ENCODE results near the gene TBC1D7. TPM values are rescaled to one million over a fixed set of nuclear protein-coding genes. Genes with fewer than 3 reads are reported as not detected.

The TBC1D7 gene
- total RNA-seq, 1 experiment from 2014 or later = 152 TPM

DNA sequence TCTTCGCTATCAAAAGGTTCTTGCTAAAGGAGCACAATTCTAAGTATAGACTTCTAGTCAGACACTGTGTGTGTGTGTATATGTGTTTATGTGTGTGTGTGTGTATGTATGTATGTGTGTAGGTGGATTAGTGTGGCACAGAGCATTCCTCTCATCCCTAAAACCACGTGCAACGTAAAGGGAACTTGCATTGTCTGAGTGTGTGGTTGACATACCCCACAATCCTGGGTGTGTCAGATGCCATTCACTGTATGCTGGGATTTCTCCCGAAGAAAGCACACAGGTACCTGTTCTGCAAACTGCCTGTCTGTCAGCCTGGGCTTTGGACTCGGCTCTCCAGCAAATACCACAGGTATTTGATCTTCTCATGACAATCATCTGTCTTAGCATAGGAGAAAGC is 42.3 kb upstream of the TBC1D7 start:
- peaks cover 8% of the 10 kb centered on the region for H3K4me1 Mint-ChIP-seq (ENCODE audit: low read depth, unreplicated experiment)
- peaks cover 6% of the 10 kb centered on the region for H3K27me3 Mint-ChIP-seq (ENCODE audit: insufficient read depth, unreplicated experiment)
- no peaks in the 10 kb centered on the region for H3K9me3 ChIP-seq
- no peaks in the 10 kb centered on the region for H3K36me3 ChIP-seq (ENCODE audit: control insufficient read depth, insufficient read depth, low read length)
- peak in 1 of 2 experiments; percentile 30 for DNase-seq
- intact Hi-C loops (cut with micrococcal nuclease; ENCODE audit: unreplicated experiment) = no loop called here
- H3K27ac Mint-ChIP-seq (ENCODE audit: unreplicated experiment) = peak overlapping the region; percentile 25
- TF ChIP-seq, protein P1, sequence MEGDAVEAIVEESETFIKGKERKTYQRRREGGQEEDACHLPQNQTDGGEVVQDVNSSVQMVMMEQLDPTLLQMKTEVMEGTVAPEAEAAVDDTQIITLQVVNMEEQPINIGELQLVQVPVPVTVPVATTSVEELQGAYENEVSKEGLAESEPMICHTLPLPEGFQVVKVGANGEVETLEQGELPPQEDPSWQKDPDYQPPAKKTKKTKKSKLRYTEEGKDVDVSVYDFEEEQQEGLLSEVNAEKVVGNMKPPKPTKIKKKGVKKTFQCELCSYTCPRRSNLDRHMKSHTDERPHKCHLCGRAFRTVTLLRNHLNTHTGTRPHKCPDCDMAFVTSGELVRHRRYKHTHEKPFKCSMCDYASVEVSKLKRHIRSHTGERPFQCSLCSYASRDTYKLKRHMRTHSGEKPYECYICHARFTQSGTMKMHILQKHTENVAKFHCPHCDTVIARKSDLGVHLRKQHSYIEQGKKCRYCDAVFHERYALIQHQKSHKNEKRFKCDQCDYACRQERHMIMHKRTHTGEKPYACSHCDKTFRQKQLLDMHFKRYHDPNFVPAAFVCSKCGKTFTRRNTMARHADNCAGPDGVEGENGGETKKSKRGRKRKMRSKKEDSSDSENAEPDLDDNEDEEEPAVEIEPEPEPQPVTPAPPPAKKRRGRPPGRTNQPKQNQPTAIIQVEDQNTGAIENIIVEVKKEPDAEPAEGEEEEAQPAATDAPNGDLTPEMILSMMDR (IDR thresholded peaks at IDR 0.05; ENCODE audit: insufficient read depth in 1 of 2, low read depth in 1 of 2, low read length in 1 of 2, severe bottlenecking in 1 of 2, unreplicated experiment in 1 of 2) = no peak
- H3K36me3 Mint-ChIP-seq (ENCODE audit: insufficient read depth, unreplicated experiment) = no peaks in the 10 kb centered on the region
- no peak overlapping the region for H3K4me3 ChIP-seq (ENCODE audit: low read depth, low read length)
- no peaks in the 10 kb centered on the region for H3K27me3 ChIP-seq (replicated peaks; ENCODE audit: control insufficient read depth, insufficient read depth, low read length)
- H3K4me3 Mint-ChIP-seq (ENCODE audit: unreplicated experiment) = no peak overlapping the region
- CTCF ChIA-PET = no interaction called here
- BruUV-seq (replicated peaks) = no TSS peak
- POLR2A ChIA-PET = no interaction called here
- H3K4me1 ChIP-seq = no peaks in the 10 kb centered on the region
- H3K9me3 Mint-ChIP-seq (ENCODE audit: unreplicated experiment) = no peaks in the 10 kb centered on the region

DNA sequence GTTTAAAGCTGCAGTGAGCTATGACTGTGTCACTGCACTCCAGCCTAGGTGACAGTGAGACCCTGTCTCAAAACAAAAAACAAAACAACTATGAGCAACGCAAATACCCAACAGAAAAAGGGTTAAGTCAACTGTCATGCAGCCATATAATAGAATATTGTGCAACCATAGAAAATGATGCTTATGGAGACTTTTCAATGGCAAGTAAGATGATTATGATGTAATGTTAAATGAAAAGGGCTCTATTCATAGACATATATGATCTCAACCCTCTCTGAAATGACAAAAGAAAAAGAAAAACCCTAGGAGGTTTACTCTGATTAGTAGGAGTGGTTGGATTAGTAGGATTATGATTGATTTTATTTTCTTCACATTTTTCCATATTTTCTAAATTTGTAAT is 41.3 kb upstream of the TBC1D7 start:
- intact Hi-C loops (cut with micrococcal nuclease; ENCODE audit: unreplicated experiment) = no loop called here
- ChIA-PET CTCF (no interaction called here), POLR2A (no interaction called here)
- H3K4me1 Mint-ChIP-seq (ENCODE audit: low read depth, unreplicated experiment) = peaks cover 8% of the 10 kb centered on the region
- H3K9me3 Mint-ChIP-seq (ENCODE audit: unreplicated experiment) = no peaks in the 10 kb centered on the region
- no peaks in the 10 kb centered on the region for H3K36me3 ChIP-seq (ENCODE audit: control insufficient read depth, insufficient read depth, low read length)
- H3K27ac Mint-ChIP-seq (ENCODE audit: unreplicated experiment) = no peak overlapping the region
- H3K4me3 Mint-ChIP-seq (ENCODE audit: unreplicated experiment) = no peak overlapping the region
- BruUV-seq (replicated peaks) = no TSS peak
- no peaks in the 10 kb centered on the region for H3K27me3 ChIP-seq (replicated peaks; ENCODE audit: control insufficient read depth, insufficient read depth, low read length)
- H3K4me1 ChIP-seq = no peaks in the 10 kb centered on the region
- no peak for DNase-seq
- H3K27me3 Mint-ChIP-seq (ENCODE audit: insufficient read depth, unreplicated experiment) = peaks cover 6% of the 10 kb centered on the region
- no peak overlapping the region for H3K4me3 ChIP-seq (ENCODE audit: low read depth, low read length)
- TF ChIP-seq, protein P1 (IDR thresholded peaks at IDR 0.05; ENCODE audit: insufficient read depth in 1 of 2, low read depth in 1 of 2, low read length in 1 of 2, severe bottlenecking in 1 of 2, unreplicated experiment in 1 of 2) = no peak
- no peaks in the 10 kb centered on the region for H3K9me3 ChIP-seq
- H3K36me3 Mint-ChIP-seq (ENCODE audit: insufficient read depth, unreplicated experiment) = no peaks in the 10 kb centered on the region

DNA sequence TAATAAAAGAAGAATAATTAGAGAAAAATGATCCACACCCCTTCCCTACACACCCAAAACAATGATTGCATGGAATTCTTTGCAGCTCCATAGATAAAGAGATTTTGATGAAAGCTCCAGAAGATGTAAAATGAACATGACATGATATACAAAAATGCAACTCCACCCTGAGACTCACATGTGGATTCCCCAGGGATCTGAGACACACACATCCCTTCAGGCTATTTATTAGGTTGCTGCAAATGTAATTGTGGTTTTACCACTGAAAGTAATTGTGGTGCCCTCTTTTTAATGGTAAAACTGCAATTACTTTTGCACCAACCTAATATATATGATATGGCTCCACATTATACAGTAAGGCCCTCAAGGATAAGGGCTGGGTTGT is 40.4 kb upstream of the TBC1D7 start:
- Mint-ChIP-seq H3K27me3 (ENCODE audit: insufficient read depth, unreplicated experiment) (peaks cover 6% of the 10 kb centered on the region), H3K9me3 (ENCODE audit: unreplicated experiment) (no peaks in the 10 kb centered on the region), H3K4me3 (ENCODE audit: unreplicated experiment) (no peak overlapping the region), H3K36me3 (ENCODE audit: insufficient read depth, unreplicated experiment) (no peaks in the 10 kb centered on the region), H3K4me1 (ENCODE audit: low read depth, unreplicated experiment) (peaks cover 8% of the 10 kb centered on the region), H3K27ac (ENCODE audit: unreplicated experiment) (no peak overlapping the region)
- H3K9me3 ChIP-seq = no peaks in the 10 kb centered on the region
- TF ChIP-seq, protein P1 (IDR thresholded peaks at IDR 0.05; ENCODE audit: insufficient read depth in 1 of 2, low read depth in 1 of 2, low read length in 1 of 2, severe bottlenecking in 1 of 2, unreplicated experiment in 1 of 2) = no peak
- DNase-seq = no peak
- H3K36me3 ChIP-seq (ENCODE audit: control insufficient read depth, insufficient read depth, low read length) = no peaks in the 10 kb centered on the region
- no peaks in the 10 kb centered on the region for H3K27me3 ChIP-seq (replicated peaks; ENCODE audit: control insufficient read depth, insufficient read depth, low read length)
- H3K4me3 ChIP-seq (ENCODE audit: low read depth, low read length) = no peak overlapping the region
- intact Hi-C loops (cut with micrococcal nuclease; ENCODE audit: unreplicated experiment) = no loop called here
- no TSS peak for BruUV-seq (replicated peaks)
- H3K4me1 ChIP-seq = no peaks in the 10 kb centered on the region
- CTCF ChIA-PET = no interaction called here
- POLR2A ChIA-PET = no interaction called here

All from Caco-2 (cell line).